HG02852 (cell line): ENCODE results near the gene HS3ST6.
"Not testable (repeated sequence)": the region's sequence is repeated elsewhere in the genome, so short reads cannot be mapped to it uniquely, and the experiment has no call there.

Experiments
- ATAC-seq: cut with Tn5 transposase; IDR thresholded peaks from one replicate; pipeline ENCODE4 v1.9.1; 2021; ENCODE audit warnings: mild to moderate bottlenecking, moderate library complexity; ENCODE audit not compliant: unreplicated experiment

The HS3ST6 gene

DNA sequence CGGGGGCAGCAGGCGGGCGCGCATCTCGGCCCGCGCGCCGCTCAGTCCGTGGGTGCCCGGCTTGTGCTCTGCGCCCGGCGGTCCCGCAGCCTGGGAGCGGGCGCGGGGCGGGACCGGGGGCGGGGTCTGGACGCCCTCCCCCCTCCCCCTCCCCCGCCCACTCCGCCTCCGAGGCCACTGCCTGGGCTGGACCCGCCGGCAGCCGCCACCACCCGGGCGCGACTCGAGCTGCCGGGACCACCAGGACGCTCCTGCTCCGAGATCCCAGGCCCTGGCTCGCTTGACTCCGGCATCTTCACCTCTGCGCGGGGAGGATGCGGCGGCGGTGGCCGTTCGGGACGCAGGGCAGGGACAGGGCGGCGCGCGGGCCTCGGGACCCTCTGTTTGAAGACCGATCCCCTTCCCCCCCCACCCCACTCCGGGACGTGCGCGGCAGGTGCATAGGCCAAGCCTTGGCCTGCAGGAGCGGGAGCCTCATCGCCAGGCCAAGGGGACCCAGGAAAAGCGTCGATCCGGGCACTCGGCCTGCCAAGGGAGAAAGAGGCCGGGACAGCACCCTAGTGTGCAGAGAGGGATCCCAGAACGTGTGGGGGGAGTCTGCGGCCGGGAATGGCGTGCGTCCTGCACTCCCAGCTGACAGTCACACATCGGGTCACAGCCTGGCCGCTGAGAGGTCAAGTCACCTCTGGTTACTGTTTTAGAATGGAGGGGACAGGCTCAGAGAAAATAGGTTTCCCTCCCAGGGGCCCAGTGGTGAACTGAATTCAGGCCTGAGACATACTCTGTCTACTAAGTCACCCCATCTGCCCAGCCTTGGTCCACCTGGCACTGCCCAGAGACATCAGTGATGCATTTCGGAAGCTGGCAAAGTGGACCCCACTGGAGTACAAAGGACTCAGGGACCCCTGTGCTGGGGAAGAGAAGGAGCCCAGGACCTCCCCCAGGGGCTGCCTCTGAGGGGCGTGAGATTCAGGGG, at the start of gene HS3ST6:
HS3ST6 (minus strand) TSS at position 65 of the 976 bp plus-strand sequence. CDS start 92 bp downstream, outside the sequence.
- ATAC-seq, result no peak

- no peak for ATAC-seq
Observed at GRCh38 chr16:1966460-1966859, 48.2 kb upstream of the HS3ST6 start, which contains the start of gene RNF151. TSS of gene RNF151 (plus strand) at chr16:1966856. CDS start at chr16:1966882, 26 bp downstream.

- ATAC-seq, result no peak
Observed at GRCh38 chr16:1965396-1966001, 47.3 kb upstream of the HS3ST6 start.

- peak; percentile 79 for ATAC-seq
Observed at GRCh38 chr16:1964506-1965395, 46.5 kb upstream of the HS3ST6 start, which contains the start of gene RPS2. TSS of gene RPS2 (minus strand) at chr16:1964826. CDS start at chr16:1964625, 201 bp downstream.

DNA sequence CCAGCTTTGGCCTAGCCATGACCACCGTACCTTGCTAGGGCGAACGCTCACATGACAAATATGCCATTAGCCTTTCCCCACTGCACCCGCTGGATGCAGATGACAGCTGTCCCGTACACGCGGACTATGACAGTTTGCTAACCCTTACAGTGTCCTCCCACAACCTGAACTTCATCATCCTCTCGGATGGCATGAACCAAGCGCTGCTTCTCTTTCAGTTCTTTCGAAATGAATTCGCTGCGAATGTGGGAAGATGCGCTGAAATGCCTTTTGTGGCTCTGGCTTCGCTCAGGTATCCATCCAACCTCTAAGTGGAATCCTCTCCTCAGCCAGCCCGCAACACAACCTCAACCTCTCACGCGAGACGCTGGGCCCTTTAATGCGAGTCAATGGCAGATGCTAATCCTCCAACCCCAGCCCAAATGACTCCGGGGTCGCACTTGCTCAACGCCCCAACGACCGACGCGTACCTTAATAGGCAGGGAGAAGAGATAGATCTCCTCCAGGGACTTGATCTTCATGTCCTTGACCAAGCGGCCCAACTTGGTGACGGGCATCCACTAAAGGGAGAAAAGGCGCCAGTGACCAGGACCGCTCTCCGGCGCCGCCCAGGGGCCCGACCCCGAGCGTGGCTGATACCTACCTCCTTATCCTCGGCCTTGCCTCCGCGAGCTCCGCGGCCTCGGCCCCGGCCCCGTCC, 45.7 kb upstream of the HS3ST6 start:
- ATAC-seq, result peak; percentile 5

- not testable (repeated sequence) for ATAC-seq
Observed at GRCh38 chr16:1962161-1963153, 44.2 kb upstream of the HS3ST6 start.

- no peak for ATAC-seq
Observed at GRCh38 chr16:1961651-1962067, 43.4 kb upstream of the HS3ST6 start.

- ATAC-seq, result no peak
Observed at GRCh38 chr16:1960665-1961630, 42.7 kb upstream of the HS3ST6 start.

DNA sequence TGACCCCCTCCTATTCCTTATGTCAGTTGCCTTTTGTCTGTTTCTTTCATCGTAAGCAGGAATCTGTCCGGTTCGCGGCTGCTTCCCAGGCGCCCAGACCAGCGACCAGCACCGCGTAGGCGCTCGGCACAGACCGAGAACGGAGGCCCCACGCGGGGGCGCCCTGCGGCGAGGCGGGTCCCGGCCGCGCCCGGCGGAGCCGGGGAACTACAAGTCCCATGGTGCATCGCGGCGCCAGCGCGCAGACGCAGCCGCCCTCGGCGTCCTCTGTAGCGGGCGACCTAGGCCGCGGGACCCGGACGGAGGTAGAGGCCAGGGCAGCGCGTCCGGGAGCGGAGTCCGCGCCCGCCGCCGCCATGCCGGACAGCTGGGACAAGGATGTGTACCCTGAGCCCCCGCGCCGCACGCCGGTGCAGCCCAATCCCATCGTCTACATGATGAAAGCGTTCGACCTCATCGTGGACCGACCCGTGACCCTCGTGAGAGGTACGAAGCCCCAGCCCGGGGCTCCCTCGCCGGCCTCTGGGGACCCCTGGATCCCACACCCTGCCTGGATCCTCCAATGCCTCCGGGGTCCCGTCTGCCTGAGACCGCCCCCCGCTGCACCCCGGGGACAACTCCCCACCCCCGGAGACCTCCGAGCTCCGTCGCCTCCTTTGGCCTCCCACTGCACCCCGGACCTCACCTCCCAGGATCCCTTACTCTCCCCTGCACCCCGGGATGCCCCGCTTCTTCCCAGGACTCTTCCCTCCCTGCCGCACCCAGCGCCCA, 41.2 kb upstream of the HS3ST6 start, which contains the start of gene NDUFB10:
NDUFB10 (plus strand) TSS at position 270 of the 771 bp plus-strand sequence; CDS start at position 357, 87 bp downstream.
- ATAC-seq, result peak; percentile 68

DNA sequence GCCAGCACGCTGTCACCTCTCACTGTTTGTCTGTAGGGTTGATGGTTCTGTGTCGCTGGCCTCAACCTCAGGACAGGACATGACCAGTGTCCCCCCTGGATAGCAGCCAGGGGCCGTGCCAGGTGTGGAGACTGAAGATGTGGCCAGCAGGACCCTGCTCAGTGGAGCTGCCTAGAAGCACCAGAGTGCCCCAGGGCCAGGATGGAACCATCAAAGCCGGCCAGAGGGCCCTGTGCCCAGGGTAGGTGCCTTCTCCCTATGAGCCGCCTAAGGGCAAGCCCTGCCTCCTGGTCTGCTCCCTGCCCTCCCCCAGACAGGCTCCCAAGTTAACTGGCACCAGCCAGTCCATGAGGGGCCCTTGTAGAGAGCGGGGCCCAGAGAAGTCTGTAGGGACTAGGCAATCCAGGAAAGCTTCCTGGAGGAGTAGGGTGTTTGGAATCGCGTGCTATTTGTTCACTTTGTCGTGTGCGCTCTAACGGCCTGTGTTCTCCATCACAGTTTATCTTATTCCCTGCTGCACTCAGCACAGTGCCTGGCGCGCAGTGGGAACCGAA, 40.6 kb upstream of the HS3ST6 start:
- no peak for ATAC-seq

DNA sequence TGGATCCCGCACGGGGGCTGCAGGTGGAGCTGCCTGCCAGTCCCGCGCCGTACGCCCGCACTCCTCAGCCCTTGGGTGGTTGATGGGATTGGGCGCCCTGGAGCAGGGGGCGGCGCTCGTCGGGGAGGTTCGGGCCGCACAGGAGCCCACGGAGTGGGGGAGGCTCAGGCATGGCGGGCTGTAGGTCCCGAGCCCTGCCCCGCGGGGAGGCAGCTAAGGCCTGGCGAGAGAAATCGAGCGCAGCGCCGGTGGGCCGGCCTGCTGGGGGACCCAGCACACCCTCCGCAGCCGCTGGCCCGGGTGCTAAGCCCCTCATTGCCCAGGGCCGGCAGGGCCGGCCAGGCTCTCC, 39.9 kb upstream of the HS3ST6 start:
- ATAC-seq, result not testable (repeated sequence)

GRCh38 chr16:1957434-1958142, 39.4 kb upstream of the HS3ST6 start:
- not testable (repeated sequence) for ATAC-seq

DNA sequence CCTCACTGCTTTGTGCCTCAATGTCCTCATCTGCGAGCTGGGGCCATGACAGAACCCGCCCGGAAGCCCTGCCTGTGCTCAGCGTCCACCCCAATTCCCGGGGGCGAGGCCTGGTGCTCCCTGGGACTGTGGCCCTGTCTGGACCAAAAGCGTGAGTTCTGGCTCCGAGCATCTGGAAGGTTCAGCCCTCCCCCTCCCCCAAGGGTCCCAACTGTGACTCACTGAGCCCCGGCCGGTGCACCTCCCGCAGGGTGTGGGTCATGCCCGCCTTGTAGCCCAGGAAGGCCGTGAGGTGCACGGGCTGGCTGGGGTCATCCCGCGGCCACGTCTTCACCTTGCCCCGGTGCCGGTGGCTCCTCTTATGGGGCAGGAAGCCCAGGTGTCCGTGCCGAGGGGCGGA, 35.5 kb upstream of the HS3ST6 start:
- ATAC-seq, result no peak

GRCh38 chr16:1950559-1950958, 32.3 kb upstream of the HS3ST6 start:
- no peak for ATAC-seq

- ATAC-seq, result no peak
Observed at GRCh38 chr16:1950047-1950446, 31.8 kb upstream of the HS3ST6 start.

DNA sequence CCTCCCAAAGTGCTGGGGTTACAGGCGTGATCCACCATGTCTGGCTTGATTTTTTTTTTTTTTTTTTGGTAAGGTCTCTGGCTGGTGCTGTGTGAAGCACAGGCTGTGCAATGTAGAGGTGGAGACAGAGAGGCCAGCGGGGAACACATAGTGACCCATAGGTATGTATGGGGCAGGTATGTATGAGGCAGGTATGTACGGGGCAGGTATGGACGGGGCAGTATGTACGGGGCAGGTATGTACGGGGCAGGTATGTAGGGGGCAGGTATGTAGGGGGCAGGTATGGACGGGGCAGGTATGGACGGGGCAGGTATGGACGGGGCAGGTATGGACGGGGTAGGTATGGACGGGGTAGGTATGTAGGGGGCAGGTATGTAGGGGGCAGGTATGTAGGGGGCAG, 31.3 kb upstream of the HS3ST6 start:
- no peak for ATAC-seq
